GM12892 (cell line): ENCODE results near the gene PPP3CA.

Experiments
- DNase-seq: peaks from one replicate; pipeline ENCODE4 v3.0.0; 2011; ENCODE audit not compliant: insufficient read length
- FAIRE-seq: peaks from 2 replicates; lab custom pipeline; 2011; peaks lifted over from hg19 to GRCh38; lab: Jason Lieb, UNC
- POLR2A ChIP-seq: IDR thresholded peaks from 2 replicates; pipeline ENCODE4 v1.6.1; 2011; ENCODE audit warnings: low read depth, low read length, control low read depth
- POLR2AphosphoS5 ChIP-seq: IDR thresholded peaks from 2 replicates; pipeline ENCODE4 v1.6.1; 2011; ENCODE audit warnings: low read depth, low read length, control low read depth
- TAF1 ChIP-seq: IDR thresholded peaks from 2 replicates; pipeline ENCODE4 v1.6.1; 2011; ENCODE audit warnings: low read depth, mild to moderate bottlenecking, control low read depth, low read length, borderline replicate concordance

PPP3CA gene

DNA sequence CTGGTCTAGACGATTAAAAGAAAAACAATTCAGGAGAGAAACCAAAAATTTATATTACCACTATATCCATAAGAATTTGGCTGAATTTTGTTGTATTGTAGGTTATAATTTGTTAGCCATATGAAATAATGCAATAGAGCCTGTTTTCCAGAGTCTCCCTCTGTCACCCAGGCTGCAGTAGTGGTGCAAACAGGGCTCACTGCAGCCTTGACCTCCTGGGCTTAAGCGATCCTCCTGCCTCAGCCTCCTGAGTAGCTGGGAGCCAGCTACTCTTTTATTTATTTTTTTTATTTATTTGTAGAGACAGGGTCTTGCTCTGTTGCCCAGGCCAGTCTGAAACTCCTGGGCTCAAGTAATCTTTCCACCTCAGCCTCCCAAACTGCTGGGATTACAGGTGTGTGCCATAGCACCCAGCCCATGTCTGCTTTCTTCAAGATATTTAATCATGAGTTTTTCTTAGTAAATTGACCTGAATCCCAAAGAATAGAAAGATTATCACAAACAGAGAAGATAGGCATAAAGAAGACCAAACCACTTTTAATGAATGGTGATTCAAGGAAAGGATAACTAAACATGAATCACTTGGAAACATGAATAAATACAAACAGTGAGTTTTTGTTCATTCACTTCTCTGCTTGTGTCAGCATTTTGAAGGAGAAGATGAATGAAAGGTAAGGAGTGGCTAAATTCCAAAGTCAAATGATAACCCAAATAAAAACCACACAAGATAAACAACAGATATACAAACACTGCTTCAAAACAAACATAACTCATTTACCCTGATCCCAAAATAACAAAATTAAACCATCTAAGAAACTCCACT, 82.1 kb downstream of the PPP3CA start:
- no peak for FAIRE-seq
- TF ChIP-seq POLR2AphosphoS5 = no peak
- TF ChIP-seq POLR2A = no peak
- no peak for TF ChIP-seq TAF1
- no peak for DNase-seq

DNA sequence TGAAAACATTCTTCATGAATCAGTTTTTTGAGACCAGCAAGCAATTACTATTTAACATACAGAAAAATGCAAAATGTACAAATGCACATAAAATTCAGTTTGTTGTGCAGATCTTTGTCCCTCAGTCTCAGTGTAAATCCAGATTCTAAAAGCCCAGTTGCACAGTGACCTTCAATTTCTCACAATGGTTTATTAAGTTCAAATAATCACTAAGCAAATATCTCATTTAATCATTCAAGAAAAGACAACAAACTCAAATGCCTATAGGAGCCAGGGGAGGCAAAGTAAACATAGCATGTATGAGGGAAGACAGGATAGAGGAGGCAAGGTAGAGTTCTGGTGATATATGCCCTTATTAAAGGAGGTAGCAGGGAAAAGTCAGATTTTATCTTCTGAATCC, 82.8 kb downstream of the PPP3CA start:
- FAIRE-seq (no peak), DNase-seq (no peak)
- TF ChIP-seq POLR2A (no peak), POLR2AphosphoS5 (no peak), TAF1 (no peak)

DNA sequence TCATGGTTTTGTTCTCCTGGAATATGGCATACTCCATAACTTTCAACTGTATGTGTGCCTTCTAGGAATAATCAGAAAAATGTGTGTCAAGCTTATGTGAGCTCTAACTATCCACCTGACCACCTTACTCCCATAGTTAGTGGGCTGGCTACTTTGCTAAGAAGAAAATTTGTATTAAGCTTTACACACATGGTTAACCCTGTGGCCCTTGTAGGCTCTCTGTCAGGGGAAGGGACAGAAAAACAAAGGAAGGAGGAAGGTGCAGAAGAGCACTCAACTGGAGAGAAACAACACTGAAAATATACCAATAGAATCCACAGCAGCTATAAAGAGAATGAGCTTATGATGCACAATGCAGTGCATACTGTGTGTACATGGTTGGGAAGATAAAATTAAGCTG, 84.6 kb downstream of the PPP3CA start:
- FAIRE-seq (peak; percentile 53), DNase-seq (no peak)
- no peak for TF ChIP-seq POLR2AphosphoS5
- no peak for TF ChIP-seq POLR2A
- TF ChIP-seq TAF1 = no peak

GRCh38 chr4:101259876-101260275, 87.5 kb downstream of the PPP3CA start:
- DNase-seq (no peak), FAIRE-seq (peak; percentile 72)
- TF ChIP-seq TAF1 = no peak
- no peak for TF ChIP-seq POLR2A
- TF ChIP-seq POLR2AphosphoS5 = no peak

DNA sequence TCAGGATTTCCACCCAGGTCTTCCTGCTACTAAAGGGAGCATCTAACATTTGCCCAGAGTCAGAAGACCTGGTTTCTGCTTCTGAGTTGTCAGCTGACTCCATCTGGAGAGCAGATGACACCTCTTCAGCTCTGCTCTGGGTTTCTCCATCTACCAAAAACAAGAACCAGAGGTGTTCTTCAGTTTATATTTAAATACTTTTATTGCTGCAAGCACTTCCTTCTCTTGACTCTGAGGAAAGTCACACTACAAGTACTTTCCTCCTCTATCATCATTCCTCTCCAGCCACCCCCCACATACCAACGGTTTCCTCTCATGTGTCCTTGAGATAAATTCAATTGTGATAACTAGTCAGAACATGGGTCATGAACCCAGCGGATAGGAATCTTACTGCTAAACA, 88.4 kb downstream of the PPP3CA start:
- TF ChIP-seq TAF1 = no peak
- no peak for TF ChIP-seq POLR2A
- FAIRE-seq (peak; percentile 17), DNase-seq (no peak)

- no peak for FAIRE-seq
- TF ChIP-seq POLR2A = no peak
- TF ChIP-seq TAF1 = no peak
- no peak for TF ChIP-seq POLR2AphosphoS5
- no peak for DNase-seq
Measured at GRCh38 chr4:101256222-101256621, 91.1 kb downstream of the PPP3CA start.

DNA sequence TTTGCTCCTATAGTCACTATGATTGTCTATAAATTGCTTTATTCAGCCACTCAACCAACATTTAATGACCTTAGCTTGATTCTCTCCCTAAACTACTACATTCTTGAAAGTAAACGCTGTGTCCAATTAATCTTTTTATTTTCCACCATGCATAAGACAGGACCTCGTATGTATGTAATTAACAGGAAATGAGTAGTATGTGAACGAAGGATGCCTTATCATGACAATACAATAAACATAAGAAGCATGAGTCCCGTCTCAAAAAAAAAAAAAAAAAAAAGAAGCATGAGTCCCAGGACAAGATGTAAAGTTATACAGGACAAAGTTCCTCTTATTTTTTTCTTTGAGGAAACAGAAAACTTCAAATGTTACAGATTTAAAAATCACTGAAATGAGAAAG, 92.5 kb downstream of the PPP3CA start:
- TF ChIP-seq TAF1 (no peak), POLR2AphosphoS5 (no peak), POLR2A (no peak)
- FAIRE-seq (no peak), DNase-seq (no peak)

GRCh38 chr4:101253121-101253520, 94.2 kb downstream of the PPP3CA start:
- DNase-seq (no peak), FAIRE-seq (no peak)
- no peak for TF ChIP-seq TAF1
- TF ChIP-seq POLR2AphosphoS5 = no peak
- no peak for TF ChIP-seq POLR2A

- FAIRE-seq (no peak), DNase-seq (no peak)
Measured at GRCh38 chr4:101252721-101253120, 94.6 kb downstream of the PPP3CA start.

GRCh38 chr4:101251261-101251660, 96.1 kb downstream of the PPP3CA start:
- DNase-seq (no peak), FAIRE-seq (no peak)
- TF ChIP-seq POLR2AphosphoS5 (no peak), TAF1 (no peak), POLR2A (no peak)

More at GRCh38 chr4:101252721-101253120, 94.6 kb downstream of the PPP3CA start:
- TF ChIP-seq POLR2A (no peak), TAF1 (no peak), POLR2AphosphoS5 (no peak)

DNA sequence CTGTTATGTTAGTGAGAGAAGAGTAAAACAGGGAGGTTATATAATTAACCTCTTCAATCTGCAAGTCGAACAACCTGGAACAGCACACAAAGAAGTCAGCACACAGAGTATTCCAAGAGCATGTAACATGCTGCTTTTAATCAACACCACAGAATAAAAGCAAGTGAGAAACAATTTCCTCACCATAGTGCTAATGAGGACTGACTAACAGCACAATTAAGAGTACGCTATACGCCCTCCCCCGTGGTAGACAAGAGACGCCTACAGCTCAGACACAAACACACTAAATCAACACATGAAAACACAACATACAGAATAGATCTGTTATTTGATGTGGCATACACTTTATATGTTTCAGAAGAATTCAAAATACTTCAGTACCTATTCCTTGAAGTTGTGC, 103.0 kb downstream of the PPP3CA start:
- FAIRE-seq (no peak), DNase-seq (no peak)
- no peak for TF ChIP-seq POLR2A
- no peak for TF ChIP-seq POLR2AphosphoS5
- no peak for TF ChIP-seq TAF1

GRCh38 chr4:101242441-101242840, 104.9 kb downstream of the PPP3CA start:
- FAIRE-seq = no peak
- DNase-seq = no peak

More at GRCh38 chr4:101242441-101242840, 104.9 kb downstream of the PPP3CA start:
- TF ChIP-seq POLR2AphosphoS5 = no peak
- no peak for TF ChIP-seq POLR2A
- TF ChIP-seq TAF1 = no peak
